AG09309 (cell line): ENCODE results near the gene LAPTM5.

Experiments
- DNase-seq: peaks from one replicate; pipeline ENCODE4 v3.0.0-alpha.2; 2010; ENCODE audit warnings: low read depth
- H3K4me3 ChIP-seq: 2 replicates; pipeline ENCODE4 v1.5.1; 2011; ENCODE audit warnings: mild to moderate bottlenecking, low read depth, low read length, moderate library complexity; ENCODE audit not compliant: control insufficient read depth
- TF ChIP-seq, protein P1 (sequence below): IDR thresholded peaks from 2 replicates; pipeline ENCODE4 v1.5.1; 2011; ENCODE audit warnings: mild to moderate bottlenecking, low read depth, low read length, inconsistent platforms; ENCODE audit not compliant: insufficient read depth, control insufficient read depth; ENCODE audit errors: missing control alignments

LAPTM5 gene

DNA sequence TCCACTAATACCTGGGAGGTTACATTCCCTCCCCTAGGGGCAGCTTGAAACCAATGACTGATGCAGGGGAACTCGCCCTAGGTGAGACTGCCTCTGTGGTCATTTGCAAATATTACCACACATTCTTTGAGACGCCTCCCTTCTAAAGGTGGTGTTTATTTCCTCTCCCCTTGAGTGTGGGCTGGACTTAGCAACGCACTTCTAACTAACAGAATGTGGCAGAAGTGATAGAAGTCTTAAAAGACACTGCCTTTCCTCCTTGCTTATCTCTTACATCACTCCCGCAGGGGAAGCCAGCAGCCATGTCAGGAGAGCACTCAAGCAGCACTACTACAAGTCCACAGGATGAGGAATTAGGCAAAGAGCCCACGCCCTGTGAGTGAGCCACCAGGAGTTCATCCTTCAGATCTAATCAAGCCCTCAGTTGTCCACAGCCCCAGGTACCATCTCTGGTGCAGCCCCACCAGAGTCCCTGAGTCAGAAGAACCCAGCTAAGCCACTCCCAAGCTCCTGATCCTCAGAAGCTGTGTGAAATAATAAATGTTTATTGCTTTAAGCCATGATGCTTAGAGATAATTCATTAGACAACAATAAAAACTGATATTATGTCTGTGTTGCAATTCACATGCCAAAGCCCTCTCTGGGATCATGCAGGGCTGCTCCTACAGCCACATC lies 19.4 kb downstream of the LAPTM5 start:
- TF ChIP-seq, protein P1, sequence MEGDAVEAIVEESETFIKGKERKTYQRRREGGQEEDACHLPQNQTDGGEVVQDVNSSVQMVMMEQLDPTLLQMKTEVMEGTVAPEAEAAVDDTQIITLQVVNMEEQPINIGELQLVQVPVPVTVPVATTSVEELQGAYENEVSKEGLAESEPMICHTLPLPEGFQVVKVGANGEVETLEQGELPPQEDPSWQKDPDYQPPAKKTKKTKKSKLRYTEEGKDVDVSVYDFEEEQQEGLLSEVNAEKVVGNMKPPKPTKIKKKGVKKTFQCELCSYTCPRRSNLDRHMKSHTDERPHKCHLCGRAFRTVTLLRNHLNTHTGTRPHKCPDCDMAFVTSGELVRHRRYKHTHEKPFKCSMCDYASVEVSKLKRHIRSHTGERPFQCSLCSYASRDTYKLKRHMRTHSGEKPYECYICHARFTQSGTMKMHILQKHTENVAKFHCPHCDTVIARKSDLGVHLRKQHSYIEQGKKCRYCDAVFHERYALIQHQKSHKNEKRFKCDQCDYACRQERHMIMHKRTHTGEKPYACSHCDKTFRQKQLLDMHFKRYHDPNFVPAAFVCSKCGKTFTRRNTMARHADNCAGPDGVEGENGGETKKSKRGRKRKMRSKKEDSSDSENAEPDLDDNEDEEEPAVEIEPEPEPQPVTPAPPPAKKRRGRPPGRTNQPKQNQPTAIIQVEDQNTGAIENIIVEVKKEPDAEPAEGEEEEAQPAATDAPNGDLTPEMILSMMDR: no peak
- no peak overlapping the region for H3K4me3 ChIP-seq
- no peak for DNase-seq

GRCh38 chr1:30737357-30738039 lies 20.1 kb downstream of the LAPTM5 start:
- TF ChIP-seq, protein P1: no peak

DNA sequence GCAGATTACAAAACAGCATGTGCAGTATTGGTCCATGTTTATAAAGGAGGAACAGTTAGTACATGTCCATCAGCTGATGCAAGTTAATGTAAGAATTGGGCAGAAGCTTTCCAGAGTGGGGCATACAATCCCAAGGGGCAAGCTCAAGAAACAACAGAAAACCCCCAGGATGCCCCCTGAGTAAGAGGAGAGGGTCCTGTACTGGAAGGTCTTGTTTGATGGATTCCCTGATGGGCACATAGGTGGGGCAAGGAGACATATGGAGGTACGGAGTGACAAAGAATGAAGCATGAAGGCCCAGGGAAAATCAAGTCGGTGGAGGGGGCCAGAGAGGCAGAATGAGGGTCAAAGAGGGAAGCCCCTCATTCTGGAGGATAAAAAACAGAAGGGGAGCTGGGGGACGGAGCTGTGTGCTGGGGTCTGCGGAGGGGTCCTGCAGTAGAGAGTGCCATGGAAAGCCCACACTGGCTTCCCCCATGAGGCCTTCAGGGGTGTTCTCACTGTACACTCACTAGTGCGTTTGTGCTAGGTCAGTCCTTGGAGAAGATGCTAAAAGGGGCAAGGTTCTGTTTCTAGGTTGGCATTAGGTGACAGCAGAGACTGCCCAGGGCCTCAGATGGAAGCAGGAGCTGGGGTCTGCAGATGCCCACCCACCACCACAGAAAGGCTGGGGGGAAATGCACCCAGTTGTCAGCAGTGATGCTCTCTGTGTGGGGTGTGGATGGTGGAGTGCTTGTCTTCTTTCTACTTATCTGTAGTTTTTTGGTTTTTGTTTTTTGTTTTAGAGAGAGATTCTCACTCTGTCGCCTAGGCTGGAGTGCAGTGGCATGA lies 21.7 kb downstream of the LAPTM5 start:
- TF ChIP-seq, protein P1: no peak
- DNase-seq: no peak
- no peak overlapping the region for H3K4me3 ChIP-seq

More at GRCh38 chr1:30737357-30738039, 20.1 kb downstream of the LAPTM5 start:
- DNase-seq: no peak
- H3K4me3 ChIP-seq: no peak overlapping the region

GRCh38 chr1:30735124-30735523 lies 22.4 kb downstream of the LAPTM5 start:
- H3K4me3 ChIP-seq: no peak overlapping the region
- DNase-seq: no peak
- TF ChIP-seq, protein P1: no peak

- TF ChIP-seq, protein P1: no peak
- H3K4me3 ChIP-seq: no peak overlapping the region
- no peak for DNase-seq
Observed at GRCh38 chr1:30734580-30734979, 23.0 kb downstream of the LAPTM5 start.

GRCh38 chr1:30734106-30734505 lies 23.5 kb downstream of the LAPTM5 start:
- TF ChIP-seq, protein P1: no peak
- DNase-seq: no peak
- no peak overlapping the region for H3K4me3 ChIP-seq
